ENCODE results near the gene TMEM94. TPM values are rescaled to one million over a fixed set of nuclear protein-coding genes. Genes with fewer than 3 reads are reported as not detected.

The TMEM94 gene
- total and polyA plus RNA-seq, 2 of the 13 experiments (the other 11 are each of a cell fraction or from before 2014, with no cell fraction given): 32.6 to 134 TPM

GRCh38 chr17:75410141-75410540, 46.3 kb upstream of the TMEM94 start (continued):
- TF ChIP-seq ZFP37 (CRISPR knock-in tag; IDR thresholded peaks at IDR 0.05; ENCODE audit: borderline replicate concordance): no peak
- TF ChIP-seq PRDM4 (CRISPR knock-in tag; IDR thresholded peaks at IDR 0.05; ENCODE audit: borderline replicate concordance): no peak
- no peak for TF ChIP-seq SAFB2 (CRISPR knock-in tag; IDR thresholded peaks at IDR 0.05; ENCODE audit: borderline replicate concordance, low read depth)

GRCh38 chr17:75411328-75412067, 44.9 kb upstream of the TMEM94 start:
- WGBS (ENCODE audit: low lambda C conversion rate): 56% methylated on average over 5 of the region's 5 CpGs
- Histone ChIP-seq H3K4me1 (ENCODE audit: insufficient read depth, low read length) (peaks cover 35% of the 10 kb centered on the region), H3K36me3 (replicated peaks in 1 of 2; ENCODE audit: control insufficient read depth in 1 of 2, insufficient read depth in 2 of 2, low read length in 2 of 2) (no peaks in the 10 kb centered on the region), H3K27ac (ENCODE audit: extremely low read length, insufficient read depth, low read length) (no peak overlapping the region), H3K4me2 (ENCODE audit: low read depth, low read length) (no peak overlapping the region), H3K79me2 (ENCODE audit: insufficient read depth, low read length) (no peaks in the 10 kb centered on the region), H2AFZ (ENCODE audit: low read length) (no peak overlapping the region), H3K9me3 (ENCODE audit: low read length) (no peaks in the 10 kb centered on the region), H4K20me1 (ENCODE audit: insufficient read depth, low read length) (no peaks in the 10 kb centered on the region), H3K27me3 (ENCODE audit: control insufficient read depth in 1 of 2, insufficient read depth in 2 of 2, low read length in 2 of 2) (peaks cover 0 to 5% of the 10 kb centered on the region in 2 experiments; a peak in 1 of 5 replicates), H3K4me3 (replicated peaks in 1 of 3; ENCODE audit: insufficient read depth in 1 of 3, low read depth in 2 of 3, low read length in 3 of 3) (no peak overlapping the region), H3K9ac (ENCODE audit: insufficient read depth, low read depth, low read length) (no peak overlapping the region)
- in situ Hi-C loops (cut with HindIII; ENCODE audit: extremely low pct_ligation_motif_present, low pct_unique_long_range_greater_than_20kb) (loop anchor here (5.0 to 10.0 kb wide), 4 partner anchors 94 to 447 kb away; no protein-coding TSS in a partner anchor), intact Hi-C loops (cut with micrococcal nuclease; ENCODE audit: unreplicated experiment) (loop anchor here (1.0 to 5.0 kb wide), 5 partner anchors 88 to 304 kb away; partner anchors contain the start of genes ARMC7 and MIF4GD)
- BruUV-seq (replicated peaks): no TSS peak
- no peak for ATAC-seq
- DNase-seq (ENCODE audit: low spot score): no peak
- no peak for FAIRE-seq
- POLR2A ChIA-PET: no interaction called here
- CTCF ChIA-PET (ENCODE audit: low intra/inter-chr PET ratio, low total read pairs): interaction anchor here (1.3 to 2.4 kb wide), 4 partner anchors 8 to 173 kb away, joined by 3 to 38 read pairs (median 10); no protein-coding TSS in a partner anchor
- TF ChIP-seq ZNF496 (CRISPR knock-in tag; IDR thresholded peaks at IDR 0.05; ENCODE audit: insufficient replicate concordance): no peak
- TF ChIP-seq GLI4 (CRISPR knock-in tag; IDR thresholded peaks at IDR 0.05; ENCODE audit: borderline replicate concordance): no peak
- no peak for TF ChIP-seq PRDM15 (CRISPR knock-in tag; IDR thresholded peaks at IDR 0.05)
- TF ChIP-seq DNMT1 (CRISPR knock-in tag; IDR thresholded peaks at IDR 0.05): no peak
- TF ChIP-seq ZEB1 (IDR thresholded peaks at IDR 0.05; ENCODE audit: insufficient replicate concordance, low read depth): no peak
- TF ChIP-seq ZNF768 (CRISPR knock-in tag; IDR thresholded peaks at IDR 0.05): no peak
- no peak for TF ChIP-seq MZF1 (CRISPR knock-in tag; IDR thresholded peaks at IDR 0.05; ENCODE audit: borderline replicate concordance)
- TF ChIP-seq TARDBP (CRISPR knock-in tag; IDR thresholded peaks at IDR 0.05): no peak
- TF ChIP-seq PREB (CRISPR knock-in tag; IDR thresholded peaks at IDR 0.05): no peak

All from HepG2 (cell line).